HG03378 (cell line): Measurements from ENCODE around the gene OSBPL9.
A peak's percentile ranks its signal among the peaks of the same experiment; 100 is the strongest.

Experiments used
- ATAC-seq: cut with Tn5 transposase; IDR thresholded peaks from one replicate; pipeline ENCODE4 v1.9.1; 2021; ENCODE audit warnings: mild to moderate bottlenecking, moderate library complexity; ENCODE audit not compliant: unreplicated experiment

OSBPL9 gene, protein sequence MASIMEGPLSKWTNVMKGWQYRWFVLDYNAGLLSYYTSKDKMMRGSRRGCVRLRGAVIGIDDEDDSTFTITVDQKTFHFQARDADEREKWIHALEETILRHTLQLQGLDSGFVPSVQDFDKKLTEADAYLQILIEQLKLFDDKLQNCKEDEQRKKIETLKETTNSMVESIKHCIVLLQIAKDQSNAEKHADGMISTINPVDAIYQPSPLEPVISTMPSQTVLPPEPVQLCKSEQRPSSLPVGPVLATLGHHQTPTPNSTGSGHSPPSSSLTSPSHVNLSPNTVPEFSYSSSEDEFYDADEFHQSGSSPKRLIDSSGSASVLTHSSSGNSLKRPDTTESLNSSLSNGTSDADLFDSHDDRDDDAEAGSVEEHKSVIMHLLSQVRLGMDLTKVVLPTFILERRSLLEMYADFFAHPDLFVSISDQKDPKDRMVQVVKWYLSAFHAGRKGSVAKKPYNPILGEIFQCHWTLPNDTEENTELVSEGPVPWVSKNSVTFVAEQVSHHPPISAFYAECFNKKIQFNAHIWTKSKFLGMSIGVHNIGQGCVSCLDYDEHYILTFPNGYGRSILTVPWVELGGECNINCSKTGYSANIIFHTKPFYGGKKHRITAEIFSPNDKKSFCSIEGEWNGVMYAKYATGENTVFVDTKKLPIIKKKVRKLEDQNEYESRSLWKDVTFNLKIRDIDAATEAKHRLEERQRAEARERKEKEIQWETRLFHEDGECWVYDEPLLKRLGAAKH

DNA sequence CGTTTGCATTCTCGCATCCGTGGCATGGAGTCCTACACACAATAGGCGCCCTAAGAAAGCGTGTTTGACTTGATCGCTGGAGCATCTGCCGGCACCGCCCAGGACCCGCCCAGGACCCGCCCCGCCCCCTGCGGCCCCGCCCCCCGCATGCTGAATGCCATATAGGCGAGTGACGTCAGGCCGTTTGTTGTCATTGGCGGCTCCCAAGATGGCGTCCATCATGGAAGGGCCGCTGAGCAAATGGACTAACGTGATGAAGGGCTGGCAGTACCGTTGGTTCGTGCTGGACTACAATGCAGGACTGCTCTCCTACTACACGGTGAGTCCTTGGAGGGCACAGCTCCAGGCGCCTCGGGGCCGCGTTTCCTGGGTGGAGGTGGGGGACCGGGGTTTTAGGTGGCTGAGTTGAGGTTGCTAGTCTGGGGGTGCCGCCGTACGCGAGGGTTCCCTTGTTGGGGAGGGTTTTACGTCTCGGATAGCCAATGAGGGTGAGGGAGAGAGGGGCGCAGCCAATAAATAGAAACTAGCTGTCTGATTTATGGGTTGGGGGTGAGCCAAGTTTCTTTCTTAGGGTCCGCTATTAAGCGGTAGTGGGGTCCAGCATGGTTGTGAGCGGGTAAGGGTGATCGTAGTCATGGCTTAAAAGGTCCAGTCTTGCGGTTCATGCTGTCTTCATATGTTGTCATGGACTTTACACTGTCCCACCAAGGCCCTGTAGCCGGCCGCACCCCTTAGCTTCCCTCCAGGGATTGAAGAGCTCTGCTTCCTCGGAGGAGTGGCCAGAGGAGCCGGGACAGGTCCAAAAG lies at the start of gene OSBPL9:
TSS of gene OSBPL9 (plus strand) at position 190 of the 806 bp plus-strand sequence. CDS start at position 209, 19 bp downstream.
- peak; percentile 78 for ATAC-seq

DNA sequence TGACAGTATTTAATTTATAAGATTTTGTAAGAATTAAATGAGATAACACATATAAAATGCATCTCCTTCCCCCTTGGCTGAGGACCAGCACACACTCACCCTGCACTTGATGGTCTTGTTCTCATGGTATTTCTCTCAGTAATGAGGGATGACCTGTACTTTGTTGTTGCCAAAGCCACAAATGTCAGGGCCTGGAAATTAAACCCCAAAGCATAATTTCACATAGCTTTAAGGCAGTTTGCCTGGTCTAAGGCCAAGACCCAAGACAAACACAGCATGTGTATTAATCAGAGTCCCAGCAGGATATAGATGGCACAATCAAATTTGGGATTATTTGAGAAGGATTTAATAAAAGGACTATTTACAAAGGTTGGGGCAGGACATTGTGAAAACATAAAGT lies 49.2 kb upstream of the OSBPL9 start:
- ATAC-seq = no peak

DNA sequence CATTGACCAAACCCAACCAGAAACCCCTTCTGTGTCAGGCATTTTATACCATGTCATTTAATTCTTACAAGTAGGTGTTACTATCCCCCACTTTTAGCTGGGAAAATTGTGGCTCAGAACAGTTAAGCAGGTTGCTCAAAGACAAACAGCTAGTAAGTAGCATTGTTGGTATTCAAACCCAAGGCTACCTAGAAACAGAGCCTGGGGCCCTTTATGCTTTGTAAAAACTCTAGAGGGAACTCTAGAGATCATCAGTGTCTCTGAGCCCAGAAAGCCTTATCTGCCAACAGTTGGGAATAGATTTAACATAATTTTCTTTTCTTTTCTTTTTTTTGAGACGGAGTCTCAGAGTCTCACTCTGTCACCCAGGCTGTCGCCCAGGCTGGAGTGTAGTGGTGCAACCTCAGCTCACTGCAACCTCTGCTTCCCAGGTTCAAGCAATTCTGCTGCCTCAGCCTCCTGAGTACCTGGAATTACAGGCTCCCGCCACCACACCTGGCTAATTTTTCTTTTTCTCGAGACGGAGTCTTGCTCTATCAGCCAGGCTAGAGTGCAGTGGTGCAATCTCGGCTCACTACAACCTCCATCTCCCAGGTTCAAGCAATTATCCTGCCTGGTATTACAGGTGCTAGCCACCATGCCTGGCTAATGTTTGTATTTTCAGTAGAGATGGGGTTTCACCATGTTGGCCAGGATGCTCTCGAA lies 48.5 kb upstream of the OSBPL9 start:
- ATAC-seq = no peak

DNA sequence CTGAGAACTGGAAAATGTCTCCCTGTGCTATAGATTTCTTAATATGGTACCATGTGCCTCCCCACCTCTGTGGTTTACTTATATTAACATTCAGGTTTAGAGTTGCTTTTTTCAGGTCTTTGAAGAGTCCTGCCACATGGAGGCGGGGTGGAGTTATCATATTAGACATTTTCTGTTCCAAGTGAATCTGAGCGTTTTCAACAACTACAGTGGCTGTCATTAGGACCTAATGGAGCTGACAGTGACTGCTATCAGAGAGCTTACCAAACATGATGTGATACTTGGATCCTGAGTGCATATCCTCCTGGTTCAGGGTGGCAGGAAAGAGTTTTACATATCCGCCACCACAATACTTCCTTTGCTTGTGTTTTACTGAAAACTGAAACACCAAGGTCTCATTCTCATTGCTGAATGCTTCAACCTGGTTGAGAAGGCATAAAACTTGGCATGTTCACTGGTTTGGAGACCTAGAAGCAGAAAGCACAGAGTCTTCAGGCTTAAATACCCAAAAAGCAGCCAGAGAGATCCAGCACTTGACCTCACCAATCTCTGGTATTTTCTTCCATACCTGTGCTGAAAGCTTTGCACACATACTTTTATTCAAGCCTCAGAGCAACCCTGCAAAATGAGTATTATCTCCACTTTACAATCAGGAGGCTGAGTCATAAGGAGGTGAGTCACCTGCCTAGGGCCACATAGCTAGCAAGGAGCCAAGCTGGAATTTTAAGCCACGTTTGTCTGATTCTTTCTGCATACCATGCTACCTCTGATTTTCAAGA lies 47.4 kb upstream of the OSBPL9 start:
- peak; percentile 79 for ATAC-seq

DNA sequence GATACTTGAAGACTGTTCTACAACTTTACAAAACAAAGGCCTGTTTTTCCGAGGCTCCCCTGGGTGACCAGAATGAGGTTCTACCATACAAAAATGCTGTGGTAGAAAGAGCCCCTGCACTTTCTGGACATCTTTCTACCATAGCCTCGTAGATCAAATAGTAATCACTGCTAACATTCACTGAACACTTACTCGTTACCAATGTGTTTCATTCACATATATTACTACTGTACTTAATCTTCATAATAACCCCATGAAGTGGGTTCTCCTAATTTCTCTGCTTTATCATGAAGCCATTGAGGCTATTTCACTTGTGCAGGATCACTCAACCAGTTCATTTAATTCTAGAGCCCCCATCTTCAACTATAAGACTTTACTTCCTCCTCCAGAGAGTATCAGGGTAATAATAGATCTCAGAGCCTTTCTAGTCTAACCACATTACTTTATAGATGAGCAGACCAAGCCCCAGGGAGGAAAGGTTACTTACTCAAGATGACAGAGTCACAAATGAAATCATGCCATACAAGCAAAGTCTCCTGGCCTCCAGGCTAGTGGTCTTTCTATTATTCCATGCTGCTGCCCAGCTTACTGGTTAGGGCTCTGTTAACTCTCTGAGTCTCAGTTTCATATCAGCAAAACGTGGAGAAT lies 46.7 kb upstream of the OSBPL9 start:
- ATAC-seq = peak; percentile 31

DNA sequence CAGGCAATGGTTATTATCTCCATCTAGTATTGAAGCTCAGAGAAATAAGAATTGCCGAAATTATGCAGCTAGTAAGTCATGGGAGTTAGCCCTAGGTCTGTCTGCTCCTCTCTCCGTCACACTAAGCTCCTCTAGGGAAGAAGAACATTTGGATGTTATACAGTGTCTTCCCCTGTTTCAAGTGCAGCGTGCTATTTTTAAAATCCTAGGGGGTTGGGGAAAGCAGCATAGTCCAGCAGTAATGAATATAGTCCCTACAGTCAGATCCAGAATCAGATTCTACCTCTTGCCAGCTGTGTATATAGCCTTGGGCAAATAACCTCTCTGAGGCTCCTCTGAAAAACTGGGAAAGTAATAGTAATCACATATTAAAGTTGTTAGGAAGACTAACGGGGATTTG lies 44.5 kb upstream of the OSBPL9 start:
- ATAC-seq = no peak

DNA sequence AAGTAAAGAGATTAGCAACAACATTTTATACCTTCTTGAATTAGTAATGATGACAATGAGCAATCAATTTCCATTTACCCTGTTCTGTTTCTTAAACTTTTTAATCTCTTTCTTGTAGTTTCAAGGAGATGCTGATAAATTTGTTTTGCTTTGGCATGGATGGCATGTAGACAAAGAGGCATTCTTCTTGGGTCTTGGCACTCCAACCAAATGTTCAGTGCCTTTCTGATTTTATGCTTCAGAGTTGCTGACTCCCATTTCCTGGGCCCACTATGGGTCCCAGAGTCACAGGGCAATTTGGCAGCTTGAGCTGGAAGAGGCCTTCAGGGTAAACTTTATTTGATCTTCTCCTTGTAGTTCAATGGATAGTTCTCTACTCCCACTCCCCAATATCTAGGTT lies 42.1 kb upstream of the OSBPL9 start:
- no peak for ATAC-seq

DNA sequence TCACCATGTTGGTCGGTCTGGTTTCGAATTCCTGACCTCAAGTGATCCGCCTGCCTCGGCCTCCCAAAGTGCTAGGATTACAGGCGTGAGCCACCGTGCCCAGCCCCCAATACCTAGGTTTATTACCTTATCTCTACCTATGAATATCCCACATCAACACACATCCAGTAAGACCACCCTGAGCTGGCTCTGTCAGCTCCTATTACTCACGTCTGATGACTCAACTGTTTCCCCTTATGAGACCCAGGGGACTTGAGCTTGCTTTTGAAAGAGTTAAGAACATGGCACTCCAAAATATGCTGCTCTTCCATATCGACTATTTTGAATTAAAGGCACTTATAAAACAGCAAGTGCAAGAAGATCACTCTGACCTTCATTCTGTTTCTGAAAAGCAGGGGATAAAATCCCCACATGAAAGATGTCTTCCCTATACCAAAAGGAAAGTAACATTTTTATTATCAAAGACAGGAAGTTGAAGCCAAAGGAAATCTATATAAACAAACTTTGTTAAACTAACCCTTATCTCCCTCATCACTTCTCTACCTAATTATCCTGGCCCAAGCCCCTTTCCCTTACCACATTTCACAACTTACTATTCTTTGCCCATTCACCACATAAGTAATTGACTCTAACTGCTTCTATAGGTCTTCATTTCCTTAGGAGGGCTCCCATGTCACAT lies 41.3 kb upstream of the OSBPL9 start:
- ATAC-seq = no peak

DNA sequence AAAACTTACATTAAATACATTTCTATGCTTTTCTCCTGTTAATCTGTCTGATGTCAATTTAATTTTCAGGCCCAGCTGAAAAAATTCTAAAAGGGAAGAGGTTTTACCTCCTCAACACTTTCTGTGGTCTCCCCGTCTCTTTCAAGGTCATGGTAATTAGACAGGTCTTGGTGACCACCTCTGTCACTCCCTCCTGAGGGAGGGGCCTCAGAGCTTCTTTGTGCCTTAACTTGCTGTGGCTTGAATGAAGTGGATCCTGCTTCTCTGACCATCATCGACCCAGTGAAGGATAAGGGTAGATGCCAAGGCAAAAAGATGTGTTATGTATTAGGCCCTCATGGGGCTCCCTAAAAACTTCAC lies 40.8 kb upstream of the OSBPL9 start:
- ATAC-seq = no peak

DNA sequence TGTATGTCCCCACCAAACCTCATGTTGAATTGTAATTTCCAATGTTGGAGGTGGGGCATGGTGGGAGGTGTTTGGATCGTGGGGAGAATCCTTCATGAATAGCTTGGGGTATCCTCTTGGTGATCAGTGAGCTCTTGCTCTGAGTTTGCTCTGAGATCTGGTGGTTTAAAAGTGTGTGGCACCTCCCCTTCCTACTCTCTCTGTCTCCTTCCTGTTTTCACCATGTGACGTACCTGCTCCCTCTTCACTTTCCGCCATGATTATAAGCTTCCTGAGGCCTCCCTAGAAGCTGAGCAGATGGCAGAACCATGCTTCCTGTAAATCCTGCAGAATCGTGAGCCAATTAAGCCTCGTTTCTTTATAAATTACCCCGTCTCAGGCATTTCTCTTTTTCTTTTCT lies 40.0 kb upstream of the OSBPL9 start:
- no peak for ATAC-seq

DNA sequence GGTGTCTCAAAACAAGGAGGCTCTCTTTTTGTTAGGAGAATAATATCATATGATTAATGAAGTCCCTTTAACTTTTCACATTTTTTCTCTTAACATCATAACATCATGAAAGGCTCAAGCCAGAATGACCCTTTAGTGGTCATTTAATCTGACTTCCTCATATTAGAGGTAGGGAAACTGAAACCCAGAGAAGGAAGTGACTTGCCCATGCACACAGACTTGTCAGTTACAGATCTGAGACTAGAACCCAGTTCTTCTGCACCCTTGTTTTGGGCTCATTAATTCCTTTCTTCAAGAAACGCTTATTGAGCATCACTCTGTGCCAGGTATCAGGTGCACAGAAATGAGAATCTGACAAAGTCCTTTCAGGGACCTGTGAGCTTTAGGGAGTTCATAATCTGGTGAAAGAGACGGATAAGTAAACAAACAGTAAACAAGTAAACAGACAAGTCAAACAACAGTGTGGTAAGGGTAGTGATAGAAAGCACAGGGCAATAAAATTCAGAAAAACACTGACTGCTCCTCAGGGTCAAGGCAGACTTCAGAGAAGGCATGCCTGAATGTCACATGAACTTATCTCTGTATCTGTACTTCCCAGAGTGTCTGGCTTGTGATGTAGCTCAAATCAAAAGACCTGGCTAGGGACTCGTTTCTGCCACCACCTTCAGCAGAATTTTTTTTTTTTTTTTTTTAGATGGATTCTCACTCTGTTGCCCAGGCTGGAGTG lies 38.3 kb upstream of the OSBPL9 start:
- peak; percentile 84 for ATAC-seq

DNA sequence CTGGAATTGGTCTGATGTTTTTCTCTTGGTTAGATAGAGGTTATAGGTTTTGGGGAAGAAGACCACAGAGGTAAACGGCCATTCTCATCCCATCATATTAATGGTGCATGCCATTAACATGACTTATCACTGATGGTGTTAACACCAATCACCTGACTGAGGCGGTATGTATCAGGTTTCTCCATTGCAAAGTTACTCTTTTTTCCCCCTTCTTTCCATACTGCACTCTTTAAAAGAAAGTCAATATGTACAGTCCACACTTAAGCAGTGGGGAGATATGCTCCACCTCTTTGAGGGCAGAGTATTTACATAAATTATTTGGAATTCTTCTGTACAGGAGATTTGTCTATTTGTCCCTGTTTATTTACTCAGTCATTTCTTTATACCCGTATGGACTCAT lies 35.7 kb upstream of the OSBPL9 start:
- no peak for ATAC-seq

DNA sequence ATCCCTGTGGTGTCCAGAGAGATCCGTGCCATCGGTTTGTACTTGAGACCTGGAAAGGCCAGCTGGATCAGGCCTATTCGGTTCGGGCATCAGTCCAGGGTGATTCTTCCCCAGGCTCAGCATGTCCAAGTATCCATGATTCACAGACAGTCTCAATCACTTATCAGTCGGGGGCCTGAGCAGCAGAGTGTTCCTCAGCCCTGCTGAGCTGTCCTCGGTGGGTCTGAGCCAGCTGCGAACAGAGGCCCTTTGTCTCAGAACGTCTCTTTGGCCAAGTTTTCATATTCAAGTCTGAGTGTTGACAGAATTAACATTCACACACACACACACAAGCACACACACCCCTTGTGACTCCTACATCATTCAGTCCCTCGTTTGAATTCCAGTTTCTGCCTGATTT lies 33.4 kb upstream of the OSBPL9 start:
- ATAC-seq = no peak

DNA sequence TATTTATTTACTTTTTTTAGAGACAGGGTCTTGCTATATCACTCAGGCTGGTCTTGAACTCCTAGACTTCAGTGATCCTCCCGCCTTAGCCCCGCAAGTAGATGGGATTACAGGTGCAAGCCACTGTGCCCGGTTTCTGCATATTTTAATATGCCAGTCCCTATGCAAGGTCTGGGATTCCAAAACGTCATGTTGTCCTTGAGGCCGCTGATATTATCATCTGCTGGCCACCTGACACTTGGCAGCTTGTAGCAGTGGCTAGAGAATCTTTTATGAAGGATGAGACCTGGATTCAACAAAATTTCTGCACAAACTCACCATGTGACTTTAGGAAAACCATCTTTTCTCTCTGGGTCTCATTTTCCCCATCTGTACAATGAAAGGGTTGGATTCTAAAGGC lies 32.9 kb upstream of the OSBPL9 start:
- ATAC-seq = no peak

DNA sequence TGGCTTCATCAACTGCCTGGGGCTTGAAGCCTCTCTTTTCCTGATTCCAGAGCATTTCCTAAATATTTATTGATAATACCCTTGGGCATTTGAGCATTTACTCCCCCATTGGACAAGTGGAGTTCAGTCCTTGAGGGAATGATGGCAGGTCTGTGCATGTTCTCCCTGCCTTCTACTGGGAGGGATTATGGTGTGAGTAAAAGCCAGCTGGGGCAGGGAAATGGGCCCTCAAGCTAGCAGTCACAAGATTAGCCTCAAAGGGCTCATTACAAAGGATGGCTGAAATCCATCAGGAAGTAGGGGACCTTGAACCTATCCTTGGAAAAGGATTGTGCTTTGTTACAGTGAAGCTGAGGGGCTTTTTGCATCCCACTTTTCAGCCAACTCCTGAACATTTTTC lies 24.2 kb upstream of the OSBPL9 start:
- ATAC-seq = no peak

DNA sequence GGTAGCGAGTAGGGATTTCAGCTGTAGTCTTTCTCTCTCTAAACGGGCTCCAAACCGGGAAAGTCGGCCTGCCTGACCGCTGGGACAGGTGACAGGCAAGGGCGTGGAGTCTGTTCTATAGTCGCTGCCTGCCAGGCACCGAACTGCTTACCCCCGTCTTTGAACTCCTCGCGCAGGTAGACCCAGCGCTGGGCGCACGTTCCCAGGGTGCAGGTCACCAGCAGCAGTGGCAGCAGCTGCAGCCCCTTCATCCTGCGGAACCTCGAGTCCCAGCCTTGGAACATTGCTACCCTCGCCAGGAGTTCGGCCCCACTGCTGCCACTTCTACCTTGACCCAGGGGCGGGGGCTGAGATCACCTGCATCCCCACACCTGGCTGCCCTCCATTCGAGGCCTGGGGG lies 22.2 kb upstream of the OSBPL9 start:
- no peak for ATAC-seq

DNA sequence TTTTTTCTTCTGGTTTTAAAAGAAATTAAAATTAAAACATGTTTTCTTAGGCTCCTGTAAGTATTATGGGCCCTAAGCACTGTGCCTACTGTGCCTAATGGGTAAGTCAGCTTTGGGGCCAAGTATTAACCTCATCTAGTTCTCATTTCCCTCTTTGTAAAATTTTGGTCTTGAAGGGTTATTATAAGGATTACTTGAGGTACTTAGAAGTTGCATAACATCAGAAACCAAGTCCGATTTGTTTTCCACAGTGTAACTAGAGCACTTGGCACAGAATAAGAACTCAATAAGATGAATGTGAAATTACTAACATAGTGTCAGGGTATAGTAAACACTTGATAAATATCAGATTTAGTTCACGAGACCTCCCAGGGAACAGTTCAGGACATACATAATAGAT lies 16.4 kb upstream of the OSBPL9 start:
- no peak for ATAC-seq

DNA sequence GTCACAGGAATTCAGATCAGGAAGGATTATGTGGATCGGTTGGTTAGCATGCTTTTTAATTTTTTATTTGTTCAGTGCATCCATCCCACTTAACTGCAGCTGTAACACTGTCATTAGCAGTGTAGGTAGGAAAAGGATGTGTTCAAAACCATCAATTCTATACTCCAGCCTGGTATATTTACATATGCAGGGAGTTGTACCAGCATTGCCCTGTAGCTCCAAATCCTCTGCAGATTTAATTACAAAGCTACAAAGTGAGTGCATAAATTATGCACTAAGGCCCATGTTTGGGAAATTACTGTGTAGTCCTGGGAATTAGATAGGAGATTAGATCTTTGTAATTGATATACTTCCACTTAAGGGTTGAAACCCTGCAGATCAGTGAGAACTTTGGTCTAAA lies 15.9 kb upstream of the OSBPL9 start:
- no peak for ATAC-seq
